Activated CD4-positive, alpha-beta T cell treated with anti-CD3 and anti-CD28 coated beads for 36 hours (primary cell): ENCODE measurements around the gene GRID1. TPM values are rescaled to one million over a fixed set of nuclear protein-coding genes. Genes with fewer than 3 reads are reported as not detected.

Experiments
- ATAC-seq: fragments of 200-7000 bp; cut with Tn5 transposase; one replicate; pipeline ENCODE4 v1.10.0; 2021; ENCODE audit warnings: mild to moderate bottlenecking, moderate library complexity
- CTCF ChIA-PET: fragments of 350-600 bp; sonication (Branson Sonifier 250); formaldehyde crosslinking; loops from one replicate; lab custom pipeline; 2021; ENCODE audit warnings: antibody characterized with exemption; lab: Charles Lee
- POLR2A ChIA-PET: fragments of 350-600 bp; sonication (Branson Sonifier 250); formaldehyde crosslinking; loops from one replicate; lab custom pipeline; 2021; ENCODE audit warnings: antibody characterized with exemption, inconsistent platforms; lab: Charles Lee
- DNase-seq: peaks from one replicate; pipeline ENCODE4 v3.0.0-alpha.2; 2020
- H3K27ac Mint-ChIP-seq: one replicate; pipeline ENCODE4 v1.8.0; 2021; ENCODE audit warnings: mixed read lengths
- H3K27me3 Mint-ChIP-seq: one replicate; pipeline ENCODE4 v1.8.0; 2021; ENCODE audit warnings: mixed read lengths
- H3K36me3 Mint-ChIP-seq: one replicate; pipeline ENCODE4 v1.8.0; 2021; ENCODE audit warnings: low read depth, mixed read lengths
- H3K4me1 Mint-ChIP-seq: one replicate; pipeline ENCODE4 v1.8.0; 2021; ENCODE audit warnings: mixed read lengths
- H3K4me3 Mint-ChIP-seq: one replicate; pipeline ENCODE4 v1.8.0; 2021; ENCODE audit warnings: mild to moderate bottlenecking, moderate library complexity, mixed read lengths
- H3K9me3 Mint-ChIP-seq: one replicate; pipeline ENCODE4 v1.8.0; 2021; ENCODE audit warnings: low read depth, mixed read lengths
- intact Hi-C, 2 experiments: fragments of 100-400 bp; cut with DNase I in 1 of 2; cut with micrococcal nuclease in 1 of 2; formaldehyde crosslinking; loops; one replicate each; pipeline versions ENCODE4 v1.14.2 to v1.15.1; 2022 to 2024; cut with DNase I, micrococcal nuclease
- total RNA-seq, 2 experiments: library from RNA; stranded (reverse); gene quantifications; one replicate each; pipeline ENCODE4 v1.2.3, GENCODE V29; 2021

Gene GRID1
- total RNA-seq, 2 experiments from 2014 or later: not detected

DNA sequence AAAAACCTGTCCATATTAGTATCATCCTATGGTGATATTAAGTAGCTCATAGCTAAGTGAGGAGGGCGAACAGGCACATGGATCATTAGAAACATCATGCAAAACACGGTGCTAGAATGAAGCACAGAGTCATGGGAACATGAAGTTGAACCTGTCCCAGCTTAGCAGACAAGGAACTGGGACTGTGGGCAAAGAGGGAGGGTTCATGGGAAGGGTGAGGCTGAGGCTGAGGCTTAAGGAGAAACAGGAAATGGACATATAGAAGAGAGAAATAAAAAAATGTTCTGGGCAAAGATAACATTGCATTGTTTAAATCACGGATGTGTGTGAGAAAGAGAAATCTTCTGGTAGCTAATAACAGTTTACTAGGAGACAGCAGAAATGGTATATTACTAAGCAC lies 708.1 kb downstream of the GRID1 start:
- no peak for DNase-seq
- no peak overlapping the region for H3K27ac Mint-ChIP-seq
- H3K36me3 Mint-ChIP-seq: no peaks in the 10 kb centered on the region
- ATAC-seq: no peak
- no peaks in the 10 kb centered on the region for H3K4me1 Mint-ChIP-seq
- peaks cover 3% of the 10 kb centered on the region for H3K27me3 Mint-ChIP-seq
- intact Hi-C loops: no loop called here
- H3K9me3 Mint-ChIP-seq: no peaks in the 10 kb centered on the region
- POLR2A ChIA-PET: no interaction called here
- H3K4me3 Mint-ChIP-seq: no peak overlapping the region
- CTCF ChIA-PET: interaction anchor here (1.0 kb wide), 1 partner anchor 45 kb away, joined by 3 read pairs; no protein-coding TSS in a partner anchor

DNA sequence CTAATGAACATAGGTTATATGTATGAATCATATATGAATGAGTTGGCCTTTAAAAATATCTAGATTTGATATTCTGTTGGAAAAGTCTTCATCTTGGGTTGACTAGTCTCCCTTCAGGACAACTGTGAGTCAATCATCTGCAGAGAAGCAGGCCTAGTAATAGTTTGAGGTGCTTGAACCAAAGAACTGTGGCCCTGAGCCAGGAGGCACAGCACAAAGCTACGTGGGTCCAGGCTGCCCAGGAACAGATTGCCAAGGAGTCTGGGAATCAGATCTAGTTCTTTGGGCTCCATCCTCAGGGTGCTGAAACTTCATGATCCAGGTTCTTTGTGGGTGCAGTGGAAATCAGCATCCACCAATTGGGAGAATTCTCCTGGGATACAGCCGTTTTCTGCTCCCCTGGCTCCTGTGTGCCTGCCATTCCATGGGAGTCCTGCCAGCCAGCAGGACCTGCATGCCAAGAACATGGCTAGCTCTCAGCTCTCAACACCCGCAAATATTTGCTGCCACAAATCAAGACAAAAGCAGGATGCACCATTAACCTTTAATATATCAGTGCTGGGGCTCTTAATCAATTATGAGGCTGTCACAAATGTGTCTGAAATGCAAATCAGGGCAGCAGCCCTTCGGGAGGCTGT lies 709.0 kb downstream of the GRID1 start:
- H3K36me3 Mint-ChIP-seq: no peaks in the 10 kb centered on the region
- ATAC-seq (no peak), DNase-seq (no peak)
- no peak overlapping the region for H3K27ac Mint-ChIP-seq
- intact Hi-C loops: no loop called here
- H3K27me3 Mint-ChIP-seq: no peaks in the 10 kb centered on the region
- POLR2A ChIA-PET: interaction anchor here (0.6 kb wide), 1 partner anchor 87 kb away, joined by 3 read pairs; no protein-coding TSS in a partner anchor
- no peaks in the 10 kb centered on the region for H3K4me1 Mint-ChIP-seq
- no peak overlapping the region for H3K4me3 Mint-ChIP-seq
- H3K9me3 Mint-ChIP-seq: no peaks in the 10 kb centered on the region
- CTCF ChIA-PET: no interaction called here

DNA sequence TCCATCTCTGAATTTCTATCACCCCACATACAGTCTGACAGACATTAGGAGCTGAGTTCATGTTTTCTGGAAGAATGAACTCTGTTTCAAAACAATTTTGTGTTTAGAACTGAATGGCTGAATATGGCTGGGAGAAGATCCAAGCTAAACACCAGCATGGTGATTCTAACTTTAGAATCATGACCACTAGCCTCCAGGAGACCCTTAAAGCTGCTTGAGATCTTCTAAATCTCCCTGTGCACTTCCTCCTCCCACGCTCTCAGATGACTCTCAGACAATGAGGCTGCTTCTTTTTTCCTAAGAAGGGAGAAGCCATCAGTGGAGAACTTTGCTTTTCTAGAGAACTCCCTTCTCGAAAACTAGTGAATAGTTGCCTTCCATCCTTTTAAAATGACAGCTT lies 711.2 kb downstream of the GRID1 start:
- ATAC-seq (no peak), DNase-seq (no peak)
- Mint-ChIP-seq H3K9me3 (no peaks in the 10 kb centered on the region), H3K4me1 (no peaks in the 10 kb centered on the region), H3K27ac (no peak overlapping the region), H3K27me3 (no peaks in the 10 kb centered on the region), H3K36me3 (no peaks in the 10 kb centered on the region), H3K4me3 (no peak overlapping the region)
- CTCF ChIA-PET: no interaction called here
- intact Hi-C loops: no loop called here
- POLR2A ChIA-PET: no interaction called here

DNA sequence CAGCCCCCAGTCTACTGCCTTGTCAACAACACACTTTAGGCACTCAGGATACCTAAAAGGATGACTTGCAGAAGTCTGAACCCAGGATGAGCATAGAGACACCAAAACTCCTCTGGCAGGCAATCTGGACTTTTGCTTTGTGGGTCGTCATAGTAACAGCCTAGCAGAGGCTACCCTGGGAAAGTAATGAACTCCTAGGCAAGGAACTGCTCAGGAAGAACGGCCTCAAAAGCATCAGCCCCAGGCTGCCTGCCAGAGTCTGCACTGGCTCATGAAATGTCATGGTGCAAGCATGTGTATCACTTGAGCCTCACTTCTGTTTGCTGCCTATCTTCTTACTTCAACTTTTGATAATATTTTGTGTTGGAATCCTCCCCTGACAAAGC lies 715.1 kb downstream of the GRID1 start:
- H3K9me3 Mint-ChIP-seq: no peaks in the 10 kb centered on the region
- H3K27me3 Mint-ChIP-seq: peaks cover 3% of the 10 kb centered on the region
- no peak overlapping the region for H3K27ac Mint-ChIP-seq
- ChIA-PET POLR2A (no interaction called here), CTCF (no interaction called here)
- ATAC-seq: no peak
- H3K4me3 Mint-ChIP-seq: no peak overlapping the region
- DNase-seq: no peak
- H3K36me3 Mint-ChIP-seq: no peaks in the 10 kb centered on the region
- H3K4me1 Mint-ChIP-seq: no peaks in the 10 kb centered on the region
- intact Hi-C loops: no loop called here

DNA sequence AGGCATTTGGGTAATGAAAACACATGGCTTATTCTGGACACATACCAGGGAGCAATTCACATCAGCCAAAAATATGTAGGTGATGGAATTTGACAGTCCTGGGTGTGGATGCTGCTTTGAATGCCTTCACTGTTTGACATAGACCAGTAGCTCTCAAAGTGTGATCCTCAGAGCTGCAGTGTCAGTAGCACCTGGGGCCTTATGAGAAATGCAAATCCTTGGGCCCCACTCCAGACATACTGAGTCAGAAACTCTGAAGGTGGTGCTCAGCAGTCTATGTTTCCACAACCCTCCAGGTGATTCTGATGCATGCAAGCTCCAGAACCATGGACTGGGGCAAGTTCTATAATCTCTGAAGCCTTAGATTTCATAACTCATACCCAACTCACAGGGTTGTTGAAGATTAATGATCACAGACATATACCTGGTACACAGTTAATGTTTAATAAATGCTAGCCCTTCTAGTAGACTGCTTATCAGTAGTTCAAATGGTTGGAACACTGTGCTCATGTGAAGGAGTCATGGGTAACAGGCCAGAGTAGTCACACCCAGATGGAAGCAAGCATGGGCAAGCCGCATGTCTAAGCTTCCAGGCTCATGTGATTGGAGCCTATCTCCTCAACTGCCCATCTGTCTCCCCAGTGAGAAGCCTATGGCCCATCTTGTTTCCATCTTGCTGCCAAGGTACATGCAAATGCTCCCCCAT lies 715.7 kb downstream of the GRID1 start:
- H3K36me3 Mint-ChIP-seq: no peaks in the 10 kb centered on the region
- no peak overlapping the region for H3K4me3 Mint-ChIP-seq
- DNase-seq (no peak), ATAC-seq (no peak)
- H3K27me3 Mint-ChIP-seq: peaks cover 3% of the 10 kb centered on the region
- no peaks in the 10 kb centered on the region for H3K4me1 Mint-ChIP-seq
- CTCF ChIA-PET: interaction anchor here (0.7 kb wide), 1 partner anchor 589 kb away, joined by 3 read pairs; no protein-coding TSS in a partner anchor
- intact Hi-C loops: no loop called here
- no peak overlapping the region for H3K27ac Mint-ChIP-seq
- H3K9me3 Mint-ChIP-seq: no peaks in the 10 kb centered on the region
- POLR2A ChIA-PET: no interaction called here

DNA sequence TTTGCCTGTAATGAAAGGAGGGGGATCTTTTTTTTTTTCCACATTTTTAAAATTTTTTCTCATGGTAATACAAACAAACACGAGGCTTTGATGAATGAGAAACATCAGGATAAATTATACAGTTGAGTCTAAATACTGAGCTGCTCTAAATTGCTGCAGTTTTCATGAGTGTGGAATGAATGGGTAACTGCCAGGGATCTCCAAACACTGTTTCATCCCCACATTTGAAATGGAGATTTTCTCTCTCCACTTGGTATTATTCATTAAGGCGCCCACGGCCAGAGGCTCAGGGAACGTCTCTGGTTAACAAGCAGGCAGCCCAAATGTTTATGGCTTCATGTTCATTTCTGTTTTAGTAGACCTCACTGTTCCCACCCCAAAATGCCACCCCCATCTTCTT lies 717.1 kb downstream of the GRID1 start:
- DNase-seq (no peak), ATAC-seq (no peak)
- Mint-ChIP-seq H3K9me3 (no peaks in the 10 kb centered on the region), H3K27ac (no peak overlapping the region), H3K36me3 (no peaks in the 10 kb centered on the region), H3K4me3 (no peak overlapping the region), H3K27me3 (peaks cover 3% of the 10 kb centered on the region), H3K4me1 (no peaks in the 10 kb centered on the region)
- intact Hi-C loops: no loop called here
- CTCF ChIA-PET: no interaction called here
- POLR2A ChIA-PET: interaction anchor here (0.7 kb wide), 1 partner anchor 568 kb away, joined by 3 read pairs; no protein-coding TSS in a partner anchor

DNA sequence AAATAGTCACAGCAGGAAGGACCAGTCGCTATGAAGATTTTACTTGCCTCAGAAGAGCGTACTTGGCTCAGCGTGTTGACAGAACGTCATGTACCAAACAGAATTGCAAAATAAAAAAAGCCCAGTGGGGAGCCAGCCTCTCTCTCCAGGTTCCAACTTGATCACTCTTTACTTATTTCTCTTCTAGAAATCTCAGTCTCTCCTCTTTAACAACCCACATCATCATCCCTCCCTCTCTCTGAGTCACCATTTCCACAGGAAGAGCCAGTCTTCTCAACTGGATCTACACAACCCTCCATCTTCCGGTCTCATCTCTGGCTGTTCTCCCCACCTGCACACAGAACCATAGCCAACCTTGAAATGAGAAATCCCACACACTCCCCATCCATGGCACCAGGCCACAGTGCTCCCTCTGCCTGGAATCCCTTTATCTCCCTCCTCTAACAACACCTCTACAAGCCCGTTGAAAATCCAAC lies 718.3 kb downstream of the GRID1 start:
- ATAC-seq (no peak), DNase-seq (no peak)
- no peaks in the 10 kb centered on the region for H3K36me3 Mint-ChIP-seq
- ChIA-PET CTCF (no interaction called here), POLR2A (no interaction called here)
- peaks cover 3% of the 10 kb centered on the region for H3K27me3 Mint-ChIP-seq
- H3K4me1 Mint-ChIP-seq: no peaks in the 10 kb centered on the region
- intact Hi-C loops: no loop called here
- no peak overlapping the region for H3K4me3 Mint-ChIP-seq
- H3K27ac Mint-ChIP-seq: peak overlapping the region; percentile 29
- H3K9me3 Mint-ChIP-seq: no peaks in the 10 kb centered on the region

DNA sequence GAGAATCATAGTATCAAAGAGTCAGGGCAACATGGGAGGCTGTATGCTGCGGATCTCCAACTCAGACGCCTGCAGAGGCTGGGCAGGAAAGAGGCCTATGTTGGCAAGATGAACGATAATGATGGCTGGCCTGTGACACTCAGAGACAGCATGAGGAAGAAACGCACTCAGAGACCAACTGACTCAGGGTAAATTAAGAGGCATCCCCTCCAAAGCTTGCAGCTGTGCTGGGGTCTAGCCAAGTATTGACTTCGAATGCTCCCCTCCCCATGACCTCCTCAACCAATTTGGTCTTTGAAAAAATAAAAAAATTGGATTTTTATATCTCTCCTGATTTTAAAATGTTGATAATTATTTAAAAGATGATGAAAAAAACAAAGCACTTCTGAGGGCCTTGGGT lies 718.9 kb downstream of the GRID1 start:
- intact Hi-C loops: no loop called here
- no peak overlapping the region for H3K4me3 Mint-ChIP-seq
- no peak for DNase-seq
- no peak overlapping the region for H3K27ac Mint-ChIP-seq
- no peaks in the 10 kb centered on the region for H3K4me1 Mint-ChIP-seq
- no peak for ATAC-seq
- H3K36me3 Mint-ChIP-seq: no peaks in the 10 kb centered on the region
- no peaks in the 10 kb centered on the region for H3K9me3 Mint-ChIP-seq
- CTCF ChIA-PET: no interaction called here
- peaks cover 3% of the 10 kb centered on the region for H3K27me3 Mint-ChIP-seq
- POLR2A ChIA-PET: no interaction called here

DNA sequence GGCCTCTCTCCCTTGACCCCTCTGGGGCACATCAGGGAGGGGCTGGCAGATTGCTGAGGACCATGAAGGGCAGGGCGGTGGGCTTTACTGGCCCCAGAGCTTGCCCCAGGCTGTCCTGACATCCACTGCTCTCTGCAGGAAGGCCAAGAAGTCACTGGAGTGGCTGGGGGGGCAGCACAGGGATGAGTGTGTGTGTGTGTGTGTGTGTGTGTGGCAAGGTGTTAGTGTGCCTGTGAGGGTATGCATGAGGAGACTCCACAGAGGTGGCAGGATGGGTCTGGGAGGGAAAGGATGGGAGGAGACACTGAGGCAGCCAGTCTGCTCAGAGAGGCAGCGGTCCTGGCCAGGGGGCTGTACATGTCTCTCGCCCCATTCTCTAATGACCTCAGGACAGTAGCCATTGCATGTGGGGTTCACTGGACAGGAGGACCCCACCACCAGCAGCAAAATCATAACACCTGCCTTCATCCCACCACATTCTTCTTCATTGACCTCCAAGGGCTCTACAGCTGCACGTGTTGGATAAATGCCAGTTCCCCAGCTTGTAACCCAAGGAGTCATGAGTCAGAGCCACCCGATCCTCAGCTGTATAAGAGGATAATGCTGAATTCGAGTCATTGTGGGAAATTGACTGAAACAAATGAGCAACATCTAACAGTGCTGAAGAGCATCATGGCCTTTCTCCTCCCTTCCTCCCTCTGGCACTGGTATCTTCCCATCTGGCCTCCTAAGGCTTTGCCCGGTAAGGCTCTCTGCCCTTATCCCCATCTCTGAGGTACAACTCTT lies 720.5 kb downstream of the GRID1 start:
- POLR2A ChIA-PET: no interaction called here
- intact Hi-C loops: no loop called here
- CTCF ChIA-PET: no interaction called here
- H3K27ac Mint-ChIP-seq: no peak overlapping the region
- no peaks in the 10 kb centered on the region for H3K9me3 Mint-ChIP-seq
- peaks cover 3% of the 10 kb centered on the region for H3K27me3 Mint-ChIP-seq
- DNase-seq (no peak), ATAC-seq (no peak)
- no peaks in the 10 kb centered on the region for H3K36me3 Mint-ChIP-seq
- no peak overlapping the region for H3K4me3 Mint-ChIP-seq
- H3K4me1 Mint-ChIP-seq: no peaks in the 10 kb centered on the region

DNA sequence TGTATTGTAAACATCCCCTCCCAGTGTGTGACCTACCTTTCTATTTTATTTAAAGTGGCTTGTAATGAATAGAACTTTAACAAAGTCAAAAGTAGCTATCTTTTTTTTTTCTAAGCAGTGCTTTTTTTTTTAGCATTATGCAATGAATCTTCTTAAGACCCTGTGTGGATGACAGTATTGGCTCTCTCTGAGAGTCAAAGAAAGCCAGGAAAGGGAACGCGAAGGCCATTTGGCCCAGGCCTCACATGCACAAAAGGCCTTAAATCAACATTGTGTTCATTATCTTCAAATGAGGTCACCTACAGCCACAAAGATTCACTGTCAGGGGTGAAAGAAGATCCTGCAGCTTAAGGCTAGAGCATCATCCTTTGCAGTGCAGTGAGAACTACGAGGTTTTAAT lies 721.5 kb downstream of the GRID1 start:
- CTCF ChIA-PET: no interaction called here
- Mint-ChIP-seq H3K27me3 (peaks cover 3% of the 10 kb centered on the region), H3K4me3 (no peak overlapping the region), H3K4me1 (no peaks in the 10 kb centered on the region), H3K36me3 (no peaks in the 10 kb centered on the region), H3K9me3 (no peaks in the 10 kb centered on the region), H3K27ac (no peak overlapping the region)
- POLR2A ChIA-PET: no interaction called here
- intact Hi-C loops: no loop called here
- no peak for DNase-seq
- no peak for ATAC-seq

DNA sequence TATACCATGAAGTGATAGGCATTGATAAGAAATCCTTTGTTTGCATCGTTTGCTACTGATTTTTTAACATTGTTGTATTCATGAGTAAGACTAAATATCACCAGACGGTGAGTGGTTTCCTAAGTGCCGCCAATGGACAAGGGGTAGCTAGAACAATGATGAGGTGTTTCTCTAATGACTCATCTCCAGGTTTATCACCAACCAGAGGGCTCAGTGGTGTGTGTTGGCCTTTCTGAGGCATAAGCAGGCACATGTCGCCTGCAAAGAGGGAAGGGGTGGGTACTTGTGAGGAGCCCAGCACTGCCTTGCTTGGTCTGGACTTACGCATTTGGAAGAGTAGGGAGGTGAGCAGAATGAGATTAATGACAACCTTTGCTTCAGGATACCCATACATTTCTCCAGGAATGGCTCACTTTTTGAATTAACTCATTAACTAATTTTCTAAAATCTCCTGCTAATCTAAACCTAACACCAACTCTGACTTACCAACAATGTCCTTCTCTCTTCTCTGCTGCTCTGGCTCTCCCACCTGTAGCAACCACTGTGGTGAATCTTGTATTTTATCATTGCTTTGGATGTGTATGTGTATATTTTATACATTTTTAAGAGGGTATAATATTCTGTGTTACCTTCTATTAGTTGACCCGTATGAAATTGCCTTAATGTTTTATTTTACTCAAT lies 722.6 kb downstream of the GRID1 start:
- Mint-ChIP-seq H3K27me3 (peaks cover 3% of the 10 kb centered on the region), H3K27ac (no peak overlapping the region)

More for the DNA sequence above, 722.6 kb downstream of the GRID1 start:
- ChIA-PET CTCF (no interaction called here), POLR2A (no interaction called here)
- no peaks in the 10 kb centered on the region for H3K36me3 Mint-ChIP-seq
- intact Hi-C loops: no loop called here
- H3K4me3 Mint-ChIP-seq: no peak overlapping the region
- no peak for DNase-seq
- peak; percentile 30 for ATAC-seq
- H3K9me3 Mint-ChIP-seq: no peaks in the 10 kb centered on the region
- H3K4me1 Mint-ChIP-seq: no peaks in the 10 kb centered on the region
